ENCODE results near the gene OR2T34.
"Not testable (repeated sequence)": the region's sequence is repeated elsewhere in the genome, so short reads cannot be mapped to it uniquely, and the experiment has no call there.

OR2T34 gene

DNA sequence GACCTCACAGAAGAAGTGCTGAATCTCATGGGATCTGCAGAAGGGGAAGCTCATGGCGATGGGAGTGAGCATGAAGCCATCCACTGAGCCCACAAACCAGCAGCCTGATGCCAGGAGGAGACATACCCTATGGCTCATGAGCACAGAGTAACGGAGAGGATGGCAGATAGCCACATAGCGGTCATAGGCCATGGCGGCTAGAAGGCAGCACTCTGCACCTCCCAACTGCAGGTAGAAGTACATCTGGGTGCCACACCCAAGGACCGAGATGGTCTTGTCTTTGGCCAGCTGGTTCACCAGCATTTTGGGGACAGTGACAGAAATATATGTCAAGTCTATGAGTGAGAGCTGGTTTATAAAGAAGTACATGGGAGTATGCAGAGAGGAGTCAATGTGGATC is 18.7 kb upstream of the OR2T34 start:
- no peak overlapping the region for H3K4me3 ChIP-seq (ENCODE audit: low read length)
- WGBS (ENCODE audit: insufficient coverage, insufficient read length) = no CpG with 5 or more reads among the region's 5 CpGs
- no peaks in the 10 kb centered on the region for H3K4me1 ChIP-seq (ENCODE audit: control insufficient read depth, insufficient read depth, low read length)
- DNase-seq (ENCODE audit: low read depth, low spot score) = no peak
- H3K9me3 ChIP-seq (ENCODE audit: control insufficient read depth, insufficient read depth, low read length) = peaks cover 9% of the 10 kb centered on the region
- no peaks in the 10 kb centered on the region for H3K36me3 ChIP-seq (ENCODE audit: control insufficient read depth, insufficient read depth, low read length)
- H3K27ac ChIP-seq (ENCODE audit: low read length) = no peak overlapping the region
- no peaks in the 10 kb centered on the region for H3K27me3 ChIP-seq (ENCODE audit: control insufficient read depth, insufficient read depth, low read length)

- Histone ChIP-seq H3K4me1 (ENCODE audit: control insufficient read depth, insufficient read depth, low read length) (no peaks in the 10 kb centered on the region), H3K27me3 (ENCODE audit: control insufficient read depth, insufficient read depth, low read length) (no peaks in the 10 kb centered on the region), H3K27ac (ENCODE audit: low read length) (no peak overlapping the region), H3K4me3 (ENCODE audit: low read length) (no peak overlapping the region), H3K9me3 (ENCODE audit: control insufficient read depth, insufficient read depth, low read length) (peaks cover 9% of the 10 kb centered on the region), H3K36me3 (ENCODE audit: control insufficient read depth, insufficient read depth, low read length) (no peaks in the 10 kb centered on the region)
- no CpG with 5 or more reads among the region's 1 CpG for WGBS (ENCODE audit: insufficient coverage, insufficient read length)
- DNase-seq (ENCODE audit: low read depth, low spot score) = no peak
These were observed 18.1 kb upstream of the OR2T34 start for GRCh38 chr1:248592655-248593054.

- Histone ChIP-seq H3K9me3 (ENCODE audit: control insufficient read depth, insufficient read depth, low read length) (peaks cover 9% of the 10 kb centered on the region), H3K4me3 (ENCODE audit: low read length) (no peak overlapping the region), H3K27ac (ENCODE audit: low read length) (no peak overlapping the region), H3K36me3 (ENCODE audit: control insufficient read depth, insufficient read depth, low read length) (no peaks in the 10 kb centered on the region), H3K27me3 (ENCODE audit: control insufficient read depth, insufficient read depth, low read length) (no peaks in the 10 kb centered on the region), H3K4me1 (ENCODE audit: control insufficient read depth, insufficient read depth, low read length) (no peaks in the 10 kb centered on the region)
- no CpG with 5 or more reads among the region's 17 CpGs for WGBS (ENCODE audit: insufficient coverage, insufficient read length)
- DNase-seq (ENCODE audit: low read depth, low spot score) = no peak
These were observed 15.5 kb upstream of the OR2T34 start for GRCh38 chr1:248590055-248590454.

GRCh38 chr1:248589334-248589733 is 14.8 kb upstream of the OR2T34 start:
- no CpG with 5 or more reads among the region's 3 CpGs for WGBS (ENCODE audit: insufficient coverage, insufficient read length)
- Histone ChIP-seq H3K9me3 (ENCODE audit: control insufficient read depth, insufficient read depth, low read length) (peaks cover 9% of the 10 kb centered on the region), H3K27me3 (ENCODE audit: control insufficient read depth, insufficient read depth, low read length) (no peaks in the 10 kb centered on the region), H3K27ac (ENCODE audit: low read length) (no peak overlapping the region), H3K4me3 (ENCODE audit: low read length) (no peak overlapping the region), H3K36me3 (ENCODE audit: control insufficient read depth, insufficient read depth, low read length) (no peaks in the 10 kb centered on the region), H3K4me1 (ENCODE audit: control insufficient read depth, insufficient read depth, low read length) (no peaks in the 10 kb centered on the region)
- DNase-seq (ENCODE audit: low read depth, low spot score) = no peak

DNA sequence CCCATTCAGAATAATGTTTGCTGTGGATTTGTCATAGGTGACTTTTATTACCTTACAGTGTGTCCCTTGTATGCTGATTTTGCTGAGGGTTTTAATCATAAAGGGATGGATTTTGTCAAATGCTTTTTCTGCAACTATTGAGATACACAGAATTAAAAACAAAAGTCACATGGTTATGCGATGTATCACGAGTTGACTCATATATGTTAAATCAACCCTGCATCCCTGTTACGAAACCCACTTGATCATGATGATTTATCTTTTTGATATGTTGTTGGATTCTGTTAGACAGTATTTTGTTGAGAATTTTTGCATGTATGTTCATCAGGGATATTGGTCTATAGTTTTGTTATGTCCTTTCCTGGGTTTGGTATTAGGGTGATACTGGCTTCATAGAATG is 10.7 kb upstream of the OR2T34 start:
- H3K4me1 ChIP-seq (ENCODE audit: control insufficient read depth, insufficient read depth, low read length) = no peaks in the 10 kb centered on the region
- H3K36me3 ChIP-seq (ENCODE audit: control insufficient read depth, insufficient read depth, low read length) = no peaks in the 10 kb centered on the region
- H3K27me3 ChIP-seq (ENCODE audit: control insufficient read depth, insufficient read depth, low read length) = no peaks in the 10 kb centered on the region
- DNase-seq (ENCODE audit: low read depth, low spot score) = no peak
- H3K4me3 ChIP-seq (ENCODE audit: low read length) = no peak overlapping the region
- no peak overlapping the region for H3K27ac ChIP-seq (ENCODE audit: low read length)
- peaks cover 1% of the 10 kb centered on the region; the same call in 1 of the 2 replicates for H3K9me3 ChIP-seq (ENCODE audit: control insufficient read depth, insufficient read depth, low read length)
- WGBS (ENCODE audit: insufficient coverage, insufficient read length) = no CpG with 5 or more reads among the region's 3 CpGs

DNA sequence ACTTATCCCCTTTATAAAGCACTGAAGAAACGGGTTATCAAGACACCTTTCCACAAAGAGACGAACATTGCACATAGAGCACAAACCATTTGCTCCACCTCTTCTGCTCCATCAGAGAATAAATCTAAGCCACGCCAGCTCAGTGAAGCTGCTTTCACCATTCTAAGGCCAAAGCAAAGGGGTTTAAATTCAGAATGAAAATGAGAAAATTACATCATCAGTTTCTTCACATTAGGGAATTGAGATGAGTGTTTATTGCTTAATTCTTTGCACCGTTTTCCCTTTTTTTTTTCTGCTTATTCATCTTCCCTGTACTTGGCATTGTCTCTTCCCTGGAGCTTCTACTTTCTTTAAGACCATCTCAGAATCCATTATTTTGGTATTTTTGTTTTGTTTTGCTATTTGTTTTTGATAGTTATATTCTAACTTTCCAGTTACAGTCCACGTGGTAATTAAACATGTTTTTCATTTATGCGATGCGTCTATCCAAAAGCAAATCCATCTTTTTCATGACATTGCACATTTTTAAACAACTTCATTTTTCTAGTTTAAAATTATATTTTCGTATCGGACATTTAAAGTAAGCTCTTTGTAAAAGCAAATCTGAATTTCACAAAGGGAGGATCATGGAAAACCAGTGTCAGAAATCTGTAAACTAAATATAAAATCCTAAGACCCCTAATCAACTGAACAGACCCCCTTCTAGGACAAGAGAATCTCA is 1.9 kb upstream of the OR2T34 start:
- no CpG with 5 or more reads among the region's 9 CpGs for WGBS (ENCODE audit: insufficient coverage, insufficient read length)
- Histone ChIP-seq H3K27me3 (ENCODE audit: control insufficient read depth, insufficient read depth, low read length) (no peaks in the 10 kb centered on the region), H3K9me3 (ENCODE audit: control insufficient read depth, insufficient read depth, low read length) (no peaks in the 10 kb centered on the region; the same call in 1 of the 2 replicates), H3K4me3 (ENCODE audit: low read length) (no peak overlapping the region), H3K36me3 (ENCODE audit: control insufficient read depth, insufficient read depth, low read length) (no peaks in the 10 kb centered on the region), H3K27ac (ENCODE audit: low read length) (no peak overlapping the region), H3K4me1 (ENCODE audit: control insufficient read depth, insufficient read depth, low read length) (no peaks in the 10 kb centered on the region)
- no peak for DNase-seq (ENCODE audit: low read depth, low spot score)

GRCh38 chr1:248573856-248574255 is 701 bp downstream of the OR2T34 start:
- not testable (repeated sequence) for H3K4me1 ChIP-seq (ENCODE audit: control insufficient read depth, insufficient read depth, low read length); H3K36me3 ChIP-seq (ENCODE audit: control insufficient read depth, insufficient read depth, low read length); H3K9me3 ChIP-seq (ENCODE audit: control insufficient read depth, insufficient read depth, low read length); H3K27me3 ChIP-seq (ENCODE audit: control insufficient read depth, insufficient read depth, low read length); DNase-seq (ENCODE audit: low read depth, low spot score); H3K4me3 ChIP-seq (ENCODE audit: low read length); H3K27ac ChIP-seq (ENCODE audit: low read length)
- WGBS (ENCODE audit: insufficient coverage, insufficient read length) = no CpG with 5 or more reads among the region's 8 CpGs

- not testable (repeated sequence) for DNase-seq (ENCODE audit: low read depth, low spot score); H3K4me1 ChIP-seq (ENCODE audit: control insufficient read depth, insufficient read depth, low read length); H3K4me3 ChIP-seq (ENCODE audit: low read length); H3K36me3 ChIP-seq (ENCODE audit: control insufficient read depth, insufficient read depth, low read length); H3K9me3 ChIP-seq (ENCODE audit: control insufficient read depth, insufficient read depth, low read length); H3K27me3 ChIP-seq (ENCODE audit: control insufficient read depth, insufficient read depth, low read length); H3K27ac ChIP-seq (ENCODE audit: low read length)
- WGBS (ENCODE audit: insufficient coverage, insufficient read length) = no CpG with 5 or more reads among the region's 1 CpG
These were observed 2.5 kb downstream of the OR2T34 start for GRCh38 chr1:248572049-248572448.

DNA sequence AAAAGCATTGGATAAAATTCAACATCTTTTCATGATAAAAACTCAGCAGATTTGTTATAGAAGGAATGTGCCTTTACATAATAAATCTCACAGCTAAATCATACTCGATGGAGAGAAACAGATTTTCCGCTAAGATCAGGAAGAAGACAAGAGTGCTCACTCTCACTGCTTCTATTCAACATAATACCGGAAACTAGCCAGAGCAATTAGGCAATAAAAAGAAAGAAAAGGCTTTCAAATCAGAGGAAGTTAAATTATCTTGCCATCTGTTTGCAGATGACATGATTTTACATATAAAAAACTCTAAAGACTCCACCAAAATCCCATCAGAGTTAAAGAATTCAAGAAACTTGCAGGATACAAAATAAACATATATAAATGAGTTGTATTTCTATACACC is 3.7 kb downstream of the OR2T34 start:
- H3K36me3 ChIP-seq (ENCODE audit: control insufficient read depth, insufficient read depth, low read length); H3K9me3 ChIP-seq (ENCODE audit: control insufficient read depth, insufficient read depth, low read length); H3K4me1 ChIP-seq (ENCODE audit: control insufficient read depth, insufficient read depth, low read length); DNase-seq (ENCODE audit: low read depth, low spot score); H3K27ac ChIP-seq (ENCODE audit: low read length); H3K27me3 ChIP-seq (ENCODE audit: control insufficient read depth, insufficient read depth, low read length); H3K4me3 ChIP-seq (ENCODE audit: low read length): not testable (repeated sequence)
- no CpG with 5 or more reads among the region's 3 CpGs for WGBS (ENCODE audit: insufficient coverage, insufficient read length)

DNA sequence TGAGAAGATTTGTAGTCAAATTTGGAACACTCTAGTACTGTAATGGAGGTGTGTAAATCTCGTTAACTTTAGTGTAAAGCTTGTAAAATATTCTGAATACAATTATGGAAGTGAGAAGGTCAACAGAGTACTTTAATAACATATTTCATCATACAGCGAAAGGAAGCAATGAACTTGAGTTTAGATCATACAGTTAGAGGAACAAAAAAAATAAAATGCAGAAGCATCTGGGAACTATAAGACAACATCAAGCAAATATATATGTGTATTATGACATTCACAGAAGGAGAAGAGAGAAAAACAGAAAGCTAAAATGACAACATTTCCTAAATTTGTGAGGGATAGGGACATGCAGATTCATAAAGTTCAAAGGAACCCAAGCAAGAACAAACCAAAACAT is 5.5 kb downstream of the OR2T34 start:
- no CpG with 5 or more reads among the region's 2 CpGs for WGBS (ENCODE audit: insufficient coverage, insufficient read length)

More for the DNA sequence above, 5.5 kb downstream of the OR2T34 start:
- not testable (repeated sequence) for H3K27me3 ChIP-seq (ENCODE audit: control insufficient read depth, insufficient read depth, low read length); H3K9me3 ChIP-seq (ENCODE audit: control insufficient read depth, insufficient read depth, low read length); H3K36me3 ChIP-seq (ENCODE audit: control insufficient read depth, insufficient read depth, low read length); H3K4me1 ChIP-seq (ENCODE audit: control insufficient read depth, insufficient read depth, low read length); H3K27ac ChIP-seq (ENCODE audit: low read length); DNase-seq (ENCODE audit: low read depth, low spot score); H3K4me3 ChIP-seq (ENCODE audit: low read length)

All from iPS DF 6.9 (cell line).